GM12872 (cell line): Measurements from ENCODE around the gene GUCY2D.

ENCODE experiments used
- TF ChIP-seq, protein P1 (sequence below): IDR thresholded peaks from 3 replicates; pipeline ENCODE4 v1.5.1; 2011; ENCODE audit warnings: low read depth, mild to moderate bottlenecking, low read length, moderate library complexity; ENCODE audit not compliant: insufficient read depth

Gene GUCY2D

DNA sequence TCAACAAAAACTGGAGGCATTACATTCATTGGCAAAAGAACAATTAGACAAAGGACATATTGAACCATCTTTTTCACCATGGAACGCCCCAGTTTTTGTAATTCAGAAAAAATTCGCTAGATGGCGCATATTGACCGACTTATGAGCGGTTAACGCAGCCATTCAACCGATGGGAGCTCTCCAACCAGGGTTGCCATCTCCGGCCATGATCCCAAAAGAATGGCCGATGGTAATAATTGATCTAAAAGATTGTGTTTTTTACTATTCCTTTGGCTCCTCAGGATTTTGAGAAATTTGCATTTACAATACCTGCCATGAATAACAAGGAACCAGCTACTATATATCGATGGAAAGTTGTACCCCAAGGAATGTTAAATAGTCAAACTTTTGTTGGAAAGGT lies 57.9 kb downstream of the GUCY2D start:
- TF ChIP-seq, protein P1, sequence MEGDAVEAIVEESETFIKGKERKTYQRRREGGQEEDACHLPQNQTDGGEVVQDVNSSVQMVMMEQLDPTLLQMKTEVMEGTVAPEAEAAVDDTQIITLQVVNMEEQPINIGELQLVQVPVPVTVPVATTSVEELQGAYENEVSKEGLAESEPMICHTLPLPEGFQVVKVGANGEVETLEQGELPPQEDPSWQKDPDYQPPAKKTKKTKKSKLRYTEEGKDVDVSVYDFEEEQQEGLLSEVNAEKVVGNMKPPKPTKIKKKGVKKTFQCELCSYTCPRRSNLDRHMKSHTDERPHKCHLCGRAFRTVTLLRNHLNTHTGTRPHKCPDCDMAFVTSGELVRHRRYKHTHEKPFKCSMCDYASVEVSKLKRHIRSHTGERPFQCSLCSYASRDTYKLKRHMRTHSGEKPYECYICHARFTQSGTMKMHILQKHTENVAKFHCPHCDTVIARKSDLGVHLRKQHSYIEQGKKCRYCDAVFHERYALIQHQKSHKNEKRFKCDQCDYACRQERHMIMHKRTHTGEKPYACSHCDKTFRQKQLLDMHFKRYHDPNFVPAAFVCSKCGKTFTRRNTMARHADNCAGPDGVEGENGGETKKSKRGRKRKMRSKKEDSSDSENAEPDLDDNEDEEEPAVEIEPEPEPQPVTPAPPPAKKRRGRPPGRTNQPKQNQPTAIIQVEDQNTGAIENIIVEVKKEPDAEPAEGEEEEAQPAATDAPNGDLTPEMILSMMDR = peak; percentile 68

DNA sequence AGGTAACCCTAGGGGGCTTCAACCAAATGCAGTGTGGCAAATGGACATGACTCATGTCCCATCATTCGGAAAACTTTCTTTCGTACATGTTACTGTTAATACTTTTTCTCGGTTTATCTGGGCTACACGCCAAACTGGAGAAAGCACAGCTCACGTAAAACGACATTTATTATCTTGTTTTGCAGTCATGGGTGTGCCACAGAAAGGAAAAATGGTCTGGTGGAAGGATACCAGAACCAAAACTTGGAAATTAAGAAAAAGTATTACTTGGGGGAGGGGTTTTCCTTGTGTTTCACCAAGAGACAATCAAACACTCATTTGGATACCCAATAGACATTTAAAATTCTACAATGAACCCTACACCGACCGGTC lies 60.0 kb downstream of the GUCY2D start:
- TF ChIP-seq, protein P1 = no peak

DNA sequence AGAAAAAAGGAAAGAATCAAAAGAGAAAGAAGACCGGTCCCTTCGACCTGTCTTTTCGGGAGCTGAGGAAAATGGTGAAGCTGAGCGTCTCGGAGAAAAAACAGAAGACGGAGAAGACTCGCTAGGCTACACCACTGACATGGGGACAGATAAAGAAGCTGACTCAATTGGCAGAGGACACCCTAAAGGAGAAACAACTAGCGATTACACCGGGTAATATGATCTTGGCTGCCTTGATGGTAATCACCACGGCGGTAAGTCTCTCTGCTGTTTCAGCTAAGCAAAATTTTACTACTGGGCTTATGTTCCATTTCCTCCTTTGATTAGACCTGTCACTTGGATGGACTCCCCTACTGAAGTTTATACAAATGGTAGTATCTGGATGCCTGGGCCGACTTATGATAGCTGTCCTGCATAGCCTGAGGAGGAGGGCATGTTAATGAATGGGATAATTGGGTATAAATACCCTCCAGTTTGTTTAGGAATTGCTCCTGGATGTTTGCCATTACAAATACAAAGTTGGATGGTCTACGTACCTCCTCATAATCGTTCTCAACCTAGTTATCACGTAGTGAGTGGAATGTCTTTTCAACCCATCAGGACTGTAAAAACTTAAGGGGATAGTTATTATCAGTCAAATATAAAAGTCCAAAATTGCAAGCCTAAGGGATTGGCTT lies 60.5 kb downstream of the GUCY2D start:
- TF ChIP-seq, protein P1 = no peak

DNA sequence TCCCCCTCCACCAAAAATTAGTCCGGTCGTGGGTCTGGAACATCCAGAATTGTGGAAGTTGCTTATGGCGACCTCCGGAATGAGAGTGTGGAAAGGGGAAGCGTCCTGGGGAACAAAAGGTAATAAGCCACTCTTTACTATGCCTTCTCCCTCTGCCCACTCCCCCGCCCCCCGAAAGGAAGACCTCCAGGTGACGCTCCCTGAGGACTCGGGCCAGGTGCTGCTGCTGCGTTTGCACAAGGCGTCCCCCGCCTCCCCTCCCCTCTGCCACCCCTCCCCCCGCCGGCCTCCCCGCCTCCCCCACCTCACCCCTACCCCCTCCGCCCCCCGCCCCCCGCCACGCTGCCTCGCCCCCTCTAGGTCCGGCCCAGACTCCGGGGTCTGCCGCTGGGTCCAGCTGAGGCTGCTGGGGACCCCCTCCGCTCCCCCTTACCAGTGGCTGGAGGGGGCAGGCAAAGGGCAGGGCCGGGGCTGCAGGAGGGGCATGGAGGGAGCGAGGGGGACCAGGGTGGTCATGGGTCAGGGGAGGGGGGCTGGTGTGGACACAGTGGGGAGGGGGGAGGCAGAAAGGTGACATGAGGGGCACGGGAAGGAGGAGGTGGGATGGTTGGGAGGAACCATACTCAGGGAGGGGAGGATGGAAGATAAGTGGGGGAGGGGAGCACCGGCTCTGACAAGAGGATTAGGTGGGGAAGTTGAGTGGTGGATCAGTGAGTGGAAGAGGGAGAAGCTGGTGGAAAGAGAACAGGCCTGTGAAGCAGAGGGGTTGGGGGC lies 61.5 kb downstream of the GUCY2D start:
- TF ChIP-seq, protein P1 = no peak

DNA sequence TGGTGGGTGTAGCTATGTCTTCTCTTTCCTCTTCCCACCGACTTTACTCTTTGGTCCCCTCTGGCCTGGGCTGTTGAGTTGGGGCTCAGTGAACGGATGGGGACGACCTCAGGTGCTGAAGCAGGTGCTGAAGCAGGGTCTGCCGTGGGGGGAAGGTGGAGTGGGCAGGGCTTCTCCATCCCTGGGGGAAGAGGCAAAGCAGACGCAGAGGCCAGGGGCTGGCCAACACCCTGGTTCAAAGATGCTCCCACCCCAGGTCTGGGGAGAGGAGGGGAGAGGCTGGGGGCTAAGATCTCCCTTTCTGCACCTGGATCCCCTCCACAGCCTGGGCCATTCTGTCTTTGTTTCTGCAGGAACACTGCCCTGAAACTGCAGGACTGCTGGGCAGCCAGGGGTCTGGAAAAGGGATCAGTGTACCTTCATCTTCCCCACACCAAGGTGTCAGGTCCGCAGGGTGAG lies 62.2 kb downstream of the GUCY2D start:
- TF ChIP-seq, protein P1 = no peak

DNA sequence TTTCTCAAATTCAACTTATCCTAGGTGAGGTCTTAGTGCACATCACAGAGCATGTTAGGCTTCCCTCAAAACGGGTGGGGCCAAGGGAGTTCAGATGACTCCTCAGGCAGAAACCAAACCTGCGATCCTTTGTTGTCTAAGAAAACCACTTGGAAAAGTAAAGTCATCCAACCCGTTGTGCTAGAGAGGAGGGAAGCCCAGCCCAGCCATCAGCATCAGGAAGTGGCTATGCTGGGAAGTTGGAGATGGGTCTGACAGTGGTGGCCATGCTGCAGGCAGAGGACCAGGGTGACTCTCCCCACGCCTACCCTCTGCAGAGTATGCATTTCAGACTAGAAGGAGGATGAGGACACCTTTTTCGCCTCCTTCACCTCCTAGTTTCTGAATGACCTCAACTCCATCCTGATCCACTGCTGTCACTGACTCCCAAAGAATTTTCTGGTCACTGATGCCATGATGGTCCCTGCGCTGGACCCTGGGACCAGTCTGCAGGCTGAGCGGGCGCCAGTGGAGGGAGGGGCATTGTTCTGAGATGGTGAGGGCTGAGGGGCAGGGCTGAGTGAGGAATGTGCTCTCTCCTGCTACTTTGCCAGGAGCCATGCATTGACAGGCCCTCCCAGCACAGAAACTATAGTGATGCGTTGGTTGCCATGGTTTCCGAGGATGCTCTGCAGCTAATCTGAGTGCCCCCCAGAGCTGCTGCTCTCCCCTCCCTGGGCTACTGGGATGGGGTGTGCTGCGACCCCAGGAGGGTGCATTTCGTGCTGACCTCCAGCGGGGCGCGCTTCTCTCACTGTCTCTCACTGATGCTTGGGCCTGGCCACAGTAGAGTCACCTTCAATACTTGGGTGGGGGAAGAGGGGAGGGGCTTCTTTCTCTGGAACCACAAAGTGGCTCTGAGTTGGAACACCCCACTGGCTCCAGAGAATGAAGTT lies 64.7 kb downstream of the GUCY2D start:
- TF ChIP-seq, protein P1 = no peak

DNA sequence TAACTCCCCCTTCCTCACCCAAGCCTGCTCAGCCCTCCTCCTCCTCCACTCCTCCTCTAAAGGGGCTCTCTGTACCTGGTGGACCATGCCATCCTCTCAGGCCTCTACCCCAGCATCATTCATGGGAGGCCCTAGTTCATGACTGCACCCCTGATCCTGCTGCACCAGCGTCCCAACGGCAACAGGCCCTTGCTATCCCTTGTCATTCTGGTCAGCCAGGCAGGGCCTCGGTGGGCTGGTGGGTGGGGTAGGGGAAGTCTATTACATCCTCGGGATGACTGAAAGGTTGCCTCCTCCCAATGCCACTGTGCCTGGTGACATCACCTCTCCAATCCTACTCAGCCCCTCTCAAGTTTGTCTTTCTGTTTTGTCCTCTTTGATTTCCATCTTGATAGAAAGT lies 65.4 kb downstream of the GUCY2D start:
- TF ChIP-seq, protein P1 = no peak
